HCT116 (cell line): ENCODE measurements around the gene NFKB1. TPM values are rescaled to one million over a fixed set of nuclear protein-coding genes. Genes with fewer than 3 reads are reported as not detected.

Experiments
- ATAC-seq: fragments of 200-7000 bp; cut with Tn5 transposase; 2 replicates; pipeline ENCODE4 v1.9.1; 2020; ENCODE audit warnings: mild to moderate bottlenecking, moderate library complexity
- BruUV-seq: library from RNA; stranded (reverse); fragments of 400-500 nt; replicated peaks from 2 replicates; lab custom pipeline; 2021; lab: Mats Ljungman, UMichigan
- CTCF ChIA-PET: fragments of 300-600 bp; sonication (Branson Sonifier 250); formaldehyde crosslinking; loops from one replicate; lab custom pipeline; 2021; ENCODE audit warnings: antibody characterized with exemption; lab: Charles Lee
- POLR2A ChIA-PET: fragments of 300-600, 350-600 bp; sonication (Branson Sonifier 250); formaldehyde crosslinking; loops from one replicate; lab custom pipeline; 2021; ENCODE audit warnings: antibody characterized with exemption; lab: Charles Lee
- RAD21 ChIA-PET, 2 experiments: fragments of 300-600 bp; sonication (Branson Sonifier 250); formaldehyde crosslinking; loops; one replicate each; lab custom pipeline; 2023; ENCODE audit warnings: low total read pairs in 2 of 2; ENCODE audit not compliant: uncharacterized antibody in 2 of 2, unreplicated experiment in 2 of 2, low non-redundant PET in 1 of 2; lab: Charles Lee
- DNase-seq: peaks from one replicate; pipeline ENCODE4 v3.0.0-alpha.2; 2010; ENCODE audit warnings: low read depth, low spot score
- H2AFZ ChIP-seq: fragments of 200-600 bp; shearing (Covaris generic), sonication (generic); 2 replicates; pipeline ENCODE4 v1.6.1; 2017; ENCODE audit warnings: low read depth, mixed run types, mixed read lengths, antibody characterized with exemption, low read length; ENCODE audit not compliant: poor library complexity, severe bottlenecking
- H3K27ac ChIP-seq: 2 replicates; pipeline ENCODE4 v1.5.1; 2012; ENCODE audit warnings: low read depth, low read length
- H3K27me3 ChIP-seq: fragments of 200-600 bp; sonication (generic); 2 replicates; pipeline ENCODE4 v1.6.1; 2016; ENCODE audit warnings: mixed run types, low read length, mixed read lengths; ENCODE audit not compliant: insufficient read depth
- H3K36me3 ChIP-seq, 2 experiments: fragments of 200-500 bp in 1 of 2; fragments of 200-600 bp in 1 of 2; sonication (Bioruptor generic) in 1 of 2; sonication (generic) in 1 of 2; 2 replicates each; pipeline versions ENCODE4 v1.5.1 to v1.6.1; 2014 to 2016; ENCODE audit warnings: low read length in 2 of 2, inconsistent platforms in 1 of 2, mixed read lengths in 1 of 2, mixed run types in 1 of 2; ENCODE audit not compliant: insufficient read depth in 2 of 2, control insufficient read depth in 1 of 2
- H3K4me1 ChIP-seq, 2 experiments: fragments of 200-600 bp in 1 of 2; sonication (generic) in 1 of 2; 2 replicates each; pipeline versions ENCODE4 v1.5.1 to v1.6.1; 2012 to 2017; ENCODE audit warnings: low read length in 2 of 2, inconsistent platforms in 1 of 2, mild to moderate bottlenecking in 1 of 2, mixed read lengths in 1 of 2, mixed run types in 1 of 2, moderate library complexity in 1 of 2; ENCODE audit not compliant: insufficient read depth in 2 of 2, control insufficient read depth in 1 of 2
- H3K4me2 ChIP-seq: fragments of 200-600 bp; sonication (generic); 2 replicates; pipeline ENCODE4 v1.6.1; 2017; ENCODE audit warnings: mixed run types, low read length, mixed read lengths
- H3K4me3 ChIP-seq, 2 experiments: fragments of 200-600 bp in 1 of 2; sonication (generic) in 1 of 2; replicated peaks in 1 of 2; 2 replicates each; pipeline ENCODE4 v1.5.1; 2011 to 2016; ENCODE audit warnings: low read length in 2 of 2, control low read depth in 1 of 2, low read depth in 1 of 2, mild to moderate bottlenecking in 1 of 2, mixed read lengths in 1 of 2, mixed run types in 1 of 2
- H3K79me2 ChIP-seq: fragments of 200-600 bp; sonication (generic); 2 replicates; pipeline ENCODE4 v1.6.1; 2017; ENCODE audit warnings: mild to moderate bottlenecking, mixed run types, low read length, moderate library complexity, mixed read lengths; ENCODE audit not compliant: insufficient read depth
- H3K9ac ChIP-seq: fragments of 200-600 bp; sonication (generic); 2 replicates; pipeline ENCODE4 v1.6.1; 2016; ENCODE audit warnings: low read length, mixed read lengths
- H3K9me2 ChIP-seq: fragments of 200-600 bp; sonication (generic), shearing (Covaris generic); 2 replicates; pipeline ENCODE4 v1.6.1; 2017; ENCODE audit warnings: mixed run types, mild to moderate bottlenecking, moderate library complexity; ENCODE audit not compliant: insufficient read depth
- H3K9me3 ChIP-seq, 2 experiments: fragments of 200-500 bp in 1 of 2; fragments of 200-600 bp in 1 of 2; sonication (Bioruptor generic) in 1 of 2; sonication (generic) in 1 of 2; 2 replicates each; pipeline ENCODE4 v1.6.1; 2014 to 2017; ENCODE audit warnings: low read length in 2 of 2, mixed read lengths in 2 of 2, inconsistent platforms in 1 of 2, low read depth in 1 of 2, mild to moderate bottlenecking in 1 of 2, mixed run types in 1 of 2, moderate library complexity in 1 of 2; ENCODE audit not compliant: control insufficient read depth in 1 of 2, insufficient read depth in 1 of 2
- H4K20me1 ChIP-seq: fragments of 200-600 bp; sonication (generic), shearing (Covaris generic); 2 replicates; pipeline ENCODE4 v1.6.1; 2017; ENCODE audit warnings: mixed run types, mild to moderate bottlenecking, moderate library complexity; ENCODE audit not compliant: insufficient read depth
- CEBPB ChIP-seq: IDR thresholded peaks from 2 replicates; pipeline ENCODE4 v1.6.1; 2012; ENCODE audit warnings: low read depth
- EGR1 ChIP-seq: IDR thresholded peaks from 2 replicates; pipeline ENCODE4 v1.6.1; 2012; ENCODE audit warnings: low read depth
- EZH2 ChIP-seq: fragments of 200-600 bp; sonication (generic); IDR thresholded peaks from 2 replicates; pipeline ENCODE4 v1.6.1; 2017; ENCODE audit warnings: antibody characterized with exemption, mixed run types
- EZH2phosphoT487 ChIP-seq: fragments of 200-600 bp; IDR thresholded peaks from 2 replicates; pipeline ENCODE4 v1.6.1; 2018; ENCODE audit warnings: antibody characterized with exemption, borderline replicate concordance
- FOSL1 ChIP-seq: IDR thresholded peaks from 2 replicates; pipeline ENCODE4 v1.6.1; 2012; ENCODE audit warnings: low read depth
- JUND ChIP-seq: IDR thresholded peaks from 2 replicates; pipeline ENCODE4 v1.6.1; 2012
- RAD21 ChIP-seq: IDR thresholded peaks from 2 replicates; pipeline ENCODE4 v1.6.1; 2012; ENCODE audit warnings: low read depth, mild to moderate bottlenecking
- YY1 ChIP-seq: IDR thresholded peaks from 2 replicates; pipeline ENCODE4 v1.6.1; 2011; ENCODE audit warnings: low read length, low read depth, moderate library complexity, mild to moderate bottlenecking; ENCODE audit not compliant: insufficient replicate concordance; ENCODE audit errors: extremely low read depth
- ZFX ChIP-seq: fragments of 450-650 bp; IDR thresholded peaks from 2 replicates; pipeline ENCODE4 v1.6.1; 2017
- intact Hi-C: fragments of 100-400 bp; cut with micrococcal nuclease; formaldehyde crosslinking; loops from 2 replicates; pipeline ENCODE4 v1.10.0; 2022
- total RNA-seq: library from RNA; stranded (reverse); gene quantifications from one replicate; pipeline ENCODE4 v1.2.1, GENCODE V29; 2021; ENCODE audit not compliant: unreplicated experiment
- TF ChIP-seq, protein P1 (sequence below): IDR thresholded peaks from 2 replicates; pipeline ENCODE4 v1.6.1; 2011; ENCODE audit warnings: mild to moderate bottlenecking, low read length, moderate library complexity; ENCODE audit not compliant: insufficient replicate concordance; ENCODE audit errors: extremely low read depth
- TF ChIP-seq, protein P2 (sequence below): IDR thresholded peaks from 2 replicates; pipeline ENCODE4 v1.6.1; 2012
- TF ChIP-seq, protein P3 (sequence below): IDR thresholded peaks from 2 replicates; pipeline ENCODE4 v1.6.1; 2012
- TF ChIP-seq, protein P4 (sequence below): IDR thresholded peaks from 2 replicates; pipeline ENCODE4 v1.6.1; 2012; ENCODE audit warnings: low read depth
- TF ChIP-seq, protein P5 (sequence below), 3 experiments: fragments of 200-600 bp in 1 of 3; sonication (generic) in 1 of 3; IDR thresholded peaks in 2 of 3; conservative IDR thresholded peaks in 1 of 3; 2 replicates each; pipeline ENCODE4 v1.5.1; 2012 to 2017; ENCODE audit warnings: low read depth in 2 of 3, low read length in 2 of 3, antibody characterized with exemption in 1 of 3, borderline replicate concordance in 1 of 3, control low read depth in 1 of 3, mild to moderate bottlenecking in 1 of 3, mixed read lengths in 1 of 3, mixed run types in 1 of 3, moderate library complexity in 1 of 3; ENCODE audit not compliant: insufficient read depth in 1 of 3

Gene NFKB1
- total RNA-seq, 1 experiment from 2014 or later, result 29.4 TPM

DNA sequence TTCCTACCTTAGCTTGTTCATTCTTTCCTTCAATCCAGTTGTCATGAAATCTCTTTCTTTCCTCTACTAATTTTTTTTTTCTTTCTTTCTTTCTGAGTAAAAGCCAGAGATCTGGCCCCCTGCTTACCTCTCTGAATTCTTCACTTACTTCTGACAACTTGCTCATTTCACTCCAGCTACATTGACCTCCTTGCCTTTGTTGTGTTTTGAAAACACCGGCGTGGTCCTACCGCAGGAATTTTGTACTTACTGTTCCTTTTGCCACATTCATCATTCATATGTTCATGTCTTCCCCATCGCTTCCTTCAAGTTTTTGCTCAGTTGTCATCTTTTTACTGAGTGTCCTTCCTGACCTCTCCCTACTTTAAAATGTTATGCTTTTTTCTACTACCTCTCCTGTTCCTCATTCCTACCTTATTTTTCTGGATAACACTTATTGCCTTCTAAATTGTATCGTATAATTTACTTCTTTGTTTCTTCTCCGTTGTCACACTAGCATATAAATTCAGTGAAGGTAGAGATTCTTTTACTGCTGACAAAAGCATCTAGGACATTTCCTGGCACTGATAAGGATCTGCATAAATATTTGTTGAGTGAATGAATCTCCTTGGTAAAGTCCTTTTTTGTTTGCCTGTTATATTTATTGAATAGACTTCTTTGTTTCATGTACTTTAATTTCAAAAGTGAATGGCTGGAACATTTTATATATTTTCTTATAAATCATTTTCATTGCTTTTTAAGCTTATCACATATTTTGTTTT is 74.4 kb downstream of the NFKB1 start:
- Histone ChIP-seq H3K36me3 (no peaks in the 10 kb centered on the region), H3K27me3 (no peaks in the 10 kb centered on the region), H3K4me2 (no peak overlapping the region), H3K9me3 (no peaks in the 10 kb centered on the region), H3K4me3 (no peak overlapping the region), H3K79me2 (no peaks in the 10 kb centered on the region), H3K4me1 (no peaks in the 10 kb centered on the region), H3K9me2 (no peaks in the 10 kb centered on the region), H4K20me1 (no peaks in the 10 kb centered on the region), H3K9ac (no peak overlapping the region), H3K27ac (no peak overlapping the region), H2AFZ (no peak overlapping the region)
- CTCF ChIA-PET, result no interaction called here
- intact Hi-C loops, result no loop called here
- DNase-seq, result no peak
- RAD21 ChIA-PET, result no interaction called here
- POLR2A ChIA-PET, result no interaction called here
- no TSS peak for BruUV-seq
- no peak for TF ChIP-seq JUND
- TF ChIP-seq EGR1, result no peak
- TF ChIP-seq CEBPB, result no peak
- TF ChIP-seq, protein P1, sequence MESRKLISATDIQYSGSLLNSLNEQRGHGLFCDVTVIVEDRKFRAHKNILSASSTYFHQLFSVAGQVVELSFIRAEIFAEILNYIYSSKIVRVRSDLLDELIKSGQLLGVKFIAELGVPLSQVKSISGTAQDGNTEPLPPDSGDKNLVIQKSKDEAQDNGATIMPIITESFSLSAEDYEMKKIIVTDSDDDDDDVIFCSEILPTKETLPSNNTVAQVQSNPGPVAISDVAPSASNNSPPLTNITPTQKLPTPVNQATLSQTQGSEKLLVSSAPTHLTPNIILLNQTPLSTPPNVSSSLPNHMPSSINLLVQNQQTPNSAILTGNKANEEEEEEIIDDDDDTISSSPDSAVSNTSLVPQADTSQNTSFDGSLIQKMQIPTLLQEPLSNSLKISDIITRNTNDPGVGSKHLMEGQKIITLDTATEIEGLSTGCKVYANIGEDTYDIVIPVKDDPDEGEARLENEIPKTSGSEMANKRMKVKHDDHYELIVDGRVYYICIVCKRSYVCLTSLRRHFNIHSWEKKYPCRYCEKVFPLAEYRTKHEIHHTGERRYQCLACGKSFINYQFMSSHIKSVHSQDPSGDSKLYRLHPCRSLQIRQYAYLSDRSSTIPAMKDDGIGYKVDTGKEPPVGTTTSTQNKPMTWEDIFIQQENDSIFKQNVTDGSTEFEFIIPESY, result no peak
- no peak for TF ChIP-seq ZFX
- TF ChIP-seq, protein P2, sequence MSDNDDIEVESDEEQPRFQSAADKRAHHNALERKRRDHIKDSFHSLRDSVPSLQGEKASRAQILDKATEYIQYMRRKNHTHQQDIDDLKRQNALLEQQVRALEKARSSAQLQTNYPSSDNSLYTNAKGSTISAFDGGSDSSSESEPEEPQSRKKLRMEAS, result no peak
- no peak for TF ChIP-seq RAD21
- TF ChIP-seq YY1, result no peak
- TF ChIP-seq, protein P3, sequence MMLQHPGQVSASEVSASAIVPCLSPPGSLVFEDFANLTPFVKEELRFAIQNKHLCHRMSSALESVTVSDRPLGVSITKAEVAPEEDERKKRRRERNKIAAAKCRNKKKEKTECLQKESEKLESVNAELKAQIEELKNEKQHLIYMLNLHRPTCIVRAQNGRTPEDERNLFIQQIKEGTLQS, result no peak
- TF ChIP-seq, protein P4, sequence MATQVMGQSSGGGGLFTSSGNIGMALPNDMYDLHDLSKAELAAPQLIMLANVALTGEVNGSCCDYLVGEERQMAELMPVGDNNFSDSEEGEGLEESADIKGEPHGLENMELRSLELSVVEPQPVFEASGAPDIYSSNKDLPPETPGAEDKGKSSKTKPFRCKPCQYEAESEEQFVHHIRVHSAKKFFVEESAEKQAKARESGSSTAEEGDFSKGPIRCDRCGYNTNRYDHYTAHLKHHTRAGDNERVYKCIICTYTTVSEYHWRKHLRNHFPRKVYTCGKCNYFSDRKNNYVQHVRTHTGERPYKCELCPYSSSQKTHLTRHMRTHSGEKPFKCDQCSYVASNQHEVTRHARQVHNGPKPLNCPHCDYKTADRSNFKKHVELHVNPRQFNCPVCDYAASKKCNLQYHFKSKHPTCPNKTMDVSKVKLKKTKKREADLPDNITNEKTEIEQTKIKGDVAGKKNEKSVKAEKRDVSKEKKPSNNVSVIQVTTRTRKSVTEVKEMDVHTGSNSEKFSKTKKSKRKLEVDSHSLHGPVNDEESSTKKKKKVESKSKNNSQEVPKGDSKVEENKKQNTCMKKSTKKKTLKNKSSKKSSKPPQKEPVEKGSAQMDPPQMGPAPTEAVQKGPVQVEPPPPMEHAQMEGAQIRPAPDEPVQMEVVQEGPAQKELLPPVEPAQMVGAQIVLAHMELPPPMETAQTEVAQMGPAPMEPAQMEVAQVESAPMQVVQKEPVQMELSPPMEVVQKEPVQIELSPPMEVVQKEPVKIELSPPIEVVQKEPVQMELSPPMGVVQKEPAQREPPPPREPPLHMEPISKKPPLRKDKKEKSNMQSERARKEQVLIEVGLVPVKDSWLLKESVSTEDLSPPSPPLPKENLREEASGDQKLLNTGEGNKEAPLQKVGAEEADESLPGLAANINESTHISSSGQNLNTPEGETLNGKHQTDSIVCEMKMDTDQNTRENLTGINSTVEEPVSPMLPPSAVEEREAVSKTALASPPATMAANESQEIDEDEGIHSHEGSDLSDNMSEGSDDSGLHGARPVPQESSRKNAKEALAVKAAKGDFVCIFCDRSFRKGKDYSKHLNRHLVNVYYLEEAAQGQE, result no peak
- no peak for TF ChIP-seq FOSL1
- no peak for TF ChIP-seq EZH2phosphoT487
- TF ChIP-seq EZH2, result no peak
- TF ChIP-seq, protein P5, sequence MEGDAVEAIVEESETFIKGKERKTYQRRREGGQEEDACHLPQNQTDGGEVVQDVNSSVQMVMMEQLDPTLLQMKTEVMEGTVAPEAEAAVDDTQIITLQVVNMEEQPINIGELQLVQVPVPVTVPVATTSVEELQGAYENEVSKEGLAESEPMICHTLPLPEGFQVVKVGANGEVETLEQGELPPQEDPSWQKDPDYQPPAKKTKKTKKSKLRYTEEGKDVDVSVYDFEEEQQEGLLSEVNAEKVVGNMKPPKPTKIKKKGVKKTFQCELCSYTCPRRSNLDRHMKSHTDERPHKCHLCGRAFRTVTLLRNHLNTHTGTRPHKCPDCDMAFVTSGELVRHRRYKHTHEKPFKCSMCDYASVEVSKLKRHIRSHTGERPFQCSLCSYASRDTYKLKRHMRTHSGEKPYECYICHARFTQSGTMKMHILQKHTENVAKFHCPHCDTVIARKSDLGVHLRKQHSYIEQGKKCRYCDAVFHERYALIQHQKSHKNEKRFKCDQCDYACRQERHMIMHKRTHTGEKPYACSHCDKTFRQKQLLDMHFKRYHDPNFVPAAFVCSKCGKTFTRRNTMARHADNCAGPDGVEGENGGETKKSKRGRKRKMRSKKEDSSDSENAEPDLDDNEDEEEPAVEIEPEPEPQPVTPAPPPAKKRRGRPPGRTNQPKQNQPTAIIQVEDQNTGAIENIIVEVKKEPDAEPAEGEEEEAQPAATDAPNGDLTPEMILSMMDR (IDR thresholded peaks at IDR 0.05 in 2 of 3, conservative IDR thresholded peaks at IDR 0.05 in 1 of 3; ENCODE audit: borderline replicate concordance in 1 of 3, insufficient read depth in 1 of 3, low read depth in 2 of 3, low read length in 2 of 3), result no peak
- ATAC-seq, result no peak
